ENCODE measurements around the gene NAA80.

- TF ChIP-seq CTCF (IDR thresholded peaks at IDR 0.05) (no peak), POLR2A (IDR thresholded peaks at IDR 0.05) (no peak), POLR2AphosphoS5 (IDR thresholded peaks at IDR 0.05) (no peak), EP300 (IDR thresholded peaks at IDR 0.05) (no peak)
These were observed 22.5 kb downstream of the NAA80 start for GRCh38 chr3:50276762-50277101.
